Suppressor macrophage treated with lipopolysaccharide for 1 hour (primary cell): ENCODE results near the gene CEND1.

Experiments
- DNase-seq, 3 donors: peaks; one replicate each; pipeline ENCODE4 v3.0.0-alpha.2; 2020 to 2022

CEND1 gene

GRCh38 chr11:794766-795633 lies 5.1 kb upstream of the CEND1 start:
- DNase-seq, result no peak

GRCh38 chr11:794013-794765 lies 4.3 kb upstream of the CEND1 start:
- no peak for DNase-seq

GRCh38 chr11:793556-793955 lies 3.7 kb upstream of the CEND1 start:
- DNase-seq, result no peak

GRCh38 chr11:792873-793272 lies 3.0 kb upstream of the CEND1 start:
- DNase-seq, result no peak

- DNase-seq, result no peak
Observed at GRCh38 chr11:792535-792821, 2.6 kb upstream of the CEND1 start.

- no peak for DNase-seq
Observed at GRCh38 chr11:791658-792534, 2.0 kb upstream of the CEND1 start.

GRCh38 chr11:790721-791564 lies 1.1 kb upstream of the CEND1 start:
- no peak for DNase-seq

- DNase-seq, result no peak
Observed at GRCh38 chr11:788953-789940, 643 bp downstream of the CEND1 start.

GRCh38 chr11:788009-788640 lies 1.8 kb downstream of the CEND1 start:
- no peak for DNase-seq

- DNase-seq, result no peak
Observed at GRCh38 chr11:787084-787675, 2.7 kb downstream of the CEND1 start.

GRCh38 chr11:786235-787083 lies 3.4 kb downstream of the CEND1 start:
- DNase-seq, result no peak

GRCh38 chr11:783581-784015 lies 6.3 kb downstream of the CEND1 start:
- DNase-seq, result peak in 1 of 3 donors; percentile 79

GRCh38 chr11:782264-783174 lies 7.4 kb downstream of the CEND1 start:
- DNase-seq, result no peak

- no peak for DNase-seq
Observed at GRCh38 chr11:779955-780532, 9.8 kb downstream of the CEND1 start.

- DNase-seq, result no peak
Observed at GRCh38 chr11:778976-779954, 10.6 kb downstream of the CEND1 start.
